GM12892 (cell line): ENCODE results near the gene AFF3.

ENCODE experiments used
- POLR2A ChIP-seq: IDR thresholded peaks from 2 replicates; pipeline ENCODE4 v1.6.1; 2011; ENCODE audit warnings: low read depth, low read length, control low read depth
- POLR2AphosphoS5 ChIP-seq: IDR thresholded peaks from 2 replicates; pipeline ENCODE4 v1.6.1; 2011; ENCODE audit warnings: low read depth, low read length, control low read depth

DNA sequence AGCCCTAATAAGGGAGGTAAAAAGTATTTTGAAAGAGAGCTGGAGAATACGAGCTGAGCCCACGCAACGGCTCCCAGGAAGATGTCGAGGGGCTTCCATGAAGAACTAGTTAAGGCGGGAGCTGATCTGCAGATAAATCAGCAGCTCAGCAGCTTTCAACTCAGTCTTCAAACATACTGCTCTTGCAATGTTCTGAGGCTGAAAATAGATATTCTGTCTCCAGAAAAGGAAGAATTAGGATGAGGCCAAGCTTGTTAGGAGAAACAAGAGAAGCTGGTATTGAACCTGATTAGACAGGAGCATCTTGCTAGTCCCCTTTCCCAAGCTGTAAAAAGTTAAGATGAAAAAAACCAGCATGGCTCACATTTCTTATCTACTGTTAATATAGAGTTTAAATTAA is 91.1 kb downstream of the AFF3 start:
- TF ChIP-seq POLR2A (no peak), POLR2AphosphoS5 (no peak)
